Calu3 (cell line): ENCODE data around the gene FER1L5. TPM values are rescaled to one million over a fixed set of nuclear protein-coding genes. Genes with fewer than 3 reads are reported as not detected.

ENCODE experiments used
- BruUV-seq: library from RNA; stranded (reverse); fragments of 400-500 nt; replicated peaks from 2 replicates; lab custom pipeline; 2021; lab: Mats Ljungman, UMichigan
- CTCF ChIA-PET: fragments of 300-600 bp; sonication (Branson Sonifier 250); formaldehyde crosslinking; loops from one replicate; lab custom pipeline; 2022; ENCODE audit warnings: antibody characterized with exemption; lab: Charles Lee
- DNase-seq: peaks from one replicate; pipeline ENCODE4 v3.0.0; 2022
- H3K27ac Mint-ChIP-seq: one replicate; pipeline ENCODE4 v1.8.0; 2022; ENCODE audit warnings: mixed read lengths; ENCODE audit not compliant: unreplicated experiment
- H3K27me3 Mint-ChIP-seq: one replicate; pipeline ENCODE4 v1.8.0; 2022; ENCODE audit warnings: mixed read lengths; ENCODE audit not compliant: unreplicated experiment
- H3K36me3 Mint-ChIP-seq: one replicate; pipeline ENCODE4 v1.8.0; 2022; ENCODE audit warnings: mild to moderate bottlenecking, moderate library complexity, mixed read lengths; ENCODE audit not compliant: insufficient read depth, unreplicated experiment
- H3K4me1 Mint-ChIP-seq: one replicate; pipeline ENCODE4 v1.8.0; 2022; ENCODE audit warnings: mild to moderate bottlenecking, low read depth, mixed read lengths; ENCODE audit not compliant: unreplicated experiment
- H3K4me3 Mint-ChIP-seq: one replicate; pipeline ENCODE4 v1.8.0; 2022; ENCODE audit warnings: mild to moderate bottlenecking, low read depth, moderate library complexity, mixed read lengths; ENCODE audit not compliant: unreplicated experiment
- H3K9me3 Mint-ChIP-seq: one replicate; pipeline ENCODE4 v1.8.0; 2022; ENCODE audit warnings: low read depth, mixed read lengths; ENCODE audit not compliant: unreplicated experiment
- CTCF ChIP-seq: fragments of 200-600 bp; IDR thresholded peaks from one replicate; pipeline ENCODE4 v1.8.0; 2022; ENCODE audit warnings: antibody characterized with exemption; ENCODE audit not compliant: unreplicated experiment
- intact Hi-C: fragments of 100-400 bp; cut with micrococcal nuclease; formaldehyde crosslinking; loops from one replicate; pipeline ENCODE4 v1.10.0; 2022; ENCODE audit not compliant: unreplicated experiment
- total RNA-seq: library from RNA; stranded (reverse); gene quantifications from 2 replicates; pipeline ENCODE4 v1.2.3, GENCODE V29; 2022

The FER1L5 gene
- total RNA-seq, 1 experiment from 2014 or later: not detected

- Mint-ChIP-seq H3K27ac (no peak overlapping the region), H3K36me3 (peaks cover 27% of the 10 kb centered on the region), H3K27me3 (no peaks in the 10 kb centered on the region), H3K4me3 (no peak overlapping the region), H3K9me3 (no peaks in the 10 kb centered on the region), H3K4me1 (peaks cover 8% of the 10 kb centered on the region)
- intact Hi-C loops: no loop called here
- TF ChIP-seq CTCF: no peak
- no peak for DNase-seq
- CTCF ChIA-PET: no interaction called here
- BruUV-seq: no TSS peak
Measured at GRCh38 chr2:96599941-96600340, 42.6 kb upstream of the FER1L5 start.

- DNase-seq: no peak
- Mint-ChIP-seq H3K36me3 (peaks cover 27% of the 10 kb centered on the region), H3K9me3 (no peaks in the 10 kb centered on the region), H3K4me1 (peaks cover 8% of the 10 kb centered on the region), H3K27me3 (no peaks in the 10 kb centered on the region), H3K4me3 (no peak overlapping the region), H3K27ac (no peak overlapping the region)
- BruUV-seq: no TSS peak
- intact Hi-C loops: no loop called here
- no peak for TF ChIP-seq CTCF
- CTCF ChIA-PET: interaction anchor here (1.0 kb wide), 1 partner anchor 199 kb away, joined by 5 read pairs; no protein-coding TSS in a partner anchor
Measured at GRCh38 chr2:96601382-96602292, 40.9 kb upstream of the FER1L5 start.

DNA sequence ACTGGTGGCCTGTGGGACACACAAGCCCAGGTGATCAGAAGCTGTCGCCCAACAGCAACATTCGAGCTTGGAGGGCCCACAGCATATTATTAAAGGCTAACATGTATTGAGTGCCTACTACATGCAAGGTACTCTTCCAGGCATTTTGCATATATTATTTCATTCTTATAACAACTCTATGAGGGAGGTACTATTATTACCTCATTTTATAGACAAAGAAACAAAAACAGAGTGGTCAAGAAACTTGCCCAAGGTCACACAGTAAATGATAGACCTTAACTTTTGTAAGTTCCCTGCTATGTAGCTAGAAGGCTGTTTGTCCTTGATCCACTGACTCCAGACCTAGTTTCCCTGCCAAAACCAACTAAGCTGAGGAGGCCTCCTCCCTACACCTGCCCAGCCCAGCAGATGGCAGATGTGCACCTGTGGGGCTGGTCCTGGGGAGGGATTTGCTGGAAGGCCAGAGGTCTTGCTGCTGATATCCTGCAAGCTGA is 40.2 kb upstream of the FER1L5 start:
- peaks cover 27% of the 10 kb centered on the region for H3K36me3 Mint-ChIP-seq

DNA sequence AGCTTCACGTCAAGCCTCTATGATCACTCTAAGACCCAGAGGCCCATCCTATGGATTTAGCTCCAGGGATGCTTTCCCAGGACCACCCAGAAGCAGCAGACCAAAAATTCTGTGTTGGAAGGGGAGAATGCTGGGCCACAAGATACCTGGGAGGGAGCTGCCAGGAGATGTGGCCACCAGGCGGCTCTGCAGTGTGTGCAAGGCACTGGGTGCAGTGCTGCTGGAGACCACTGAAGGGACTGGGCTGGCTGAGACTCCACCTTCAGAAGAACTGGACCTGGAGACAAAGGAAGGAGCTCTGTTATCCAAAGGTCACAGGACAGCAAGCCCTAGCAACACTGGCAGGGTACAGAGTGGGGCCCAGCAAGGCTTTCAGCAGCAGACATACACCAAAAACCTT is 38.5 kb upstream of the FER1L5 start:
- H3K4me1 Mint-ChIP-seq: peaks cover 8% of the 10 kb centered on the region
- CTCF ChIA-PET: interaction anchor here (0.6 kb wide), 1 partner anchor 197 kb away, joined by 3 read pairs; no protein-coding TSS in a partner anchor
- H3K4me3 Mint-ChIP-seq: no peak overlapping the region
- H3K27ac Mint-ChIP-seq: no peak overlapping the region
- intact Hi-C loops: no loop called here
- peaks cover 24% of the 10 kb centered on the region for H3K36me3 Mint-ChIP-seq
- H3K9me3 Mint-ChIP-seq: no peaks in the 10 kb centered on the region
- BruUV-seq: no TSS peak
- peak; percentile 4 for DNase-seq
- no peaks in the 10 kb centered on the region for H3K27me3 Mint-ChIP-seq
- TF ChIP-seq CTCF: no peak

More for the DNA sequence above, 40.2 kb upstream of the FER1L5 start:
- no peak overlapping the region for H3K27ac Mint-ChIP-seq
- CTCF ChIA-PET: interaction anchor here (1.0 kb wide), 1 partner anchor 198 kb away, joined by 5 read pairs; no protein-coding TSS in a partner anchor
- DNase-seq: peak; percentile 31
- H3K27me3 Mint-ChIP-seq: no peaks in the 10 kb centered on the region
- no peak for TF ChIP-seq CTCF
- no TSS peak for BruUV-seq
- intact Hi-C loops: no loop called here
- H3K4me1 Mint-ChIP-seq: peaks cover 8% of the 10 kb centered on the region
- H3K9me3 Mint-ChIP-seq: no peaks in the 10 kb centered on the region
- no peak overlapping the region for H3K4me3 Mint-ChIP-seq
